Nephron (organoid): ENCODE results near the gene STEAP1B.

ENCODE experiments used
- H3K27ac Mint-ChIP-seq, 3 experiments: 2 replicates each; pipeline ENCODE4 v1.8.0; 2020; ENCODE audit warnings: mixed read lengths in 3 of 3, mild to moderate bottlenecking in 2 of 3, moderate library complexity in 1 of 3
- H3K27me3 Mint-ChIP-seq: 2 replicates; pipeline ENCODE4 v1.8.0; 2021; ENCODE audit warnings: low read depth, mild to moderate bottlenecking, moderate library complexity, mixed read lengths
- H3K36me3 Mint-ChIP-seq: 2 replicates; pipeline ENCODE4 v1.8.0; 2020; ENCODE audit warnings: low read depth, mixed read lengths
- H3K4me1 Mint-ChIP-seq: 2 replicates; pipeline ENCODE4 v1.8.0; 2020; ENCODE audit warnings: mixed read lengths
- H3K4me3 Mint-ChIP-seq, 3 experiments: 2 replicates each; pipeline ENCODE4 v1.8.0; 2020; ENCODE audit warnings: mild to moderate bottlenecking in 3 of 3, mixed read lengths in 3 of 3, moderate library complexity in 2 of 3
- H3K9me3 Mint-ChIP-seq: 2 replicates; pipeline ENCODE4 v1.8.0; 2020; ENCODE audit warnings: mixed read lengths
- CTCF ChIP-seq, 3 experiments: fragments of 200-600 bp; sonication (generic); IDR thresholded peaks; one replicate each; pipeline ENCODE4 v1.5.0; 2021; ENCODE audit warnings: antibody characterized with exemption in 3 of 3; ENCODE audit not compliant: unreplicated experiment in 3 of 3

The STEAP1B gene

GRCh38 chr7:22386206-22386858 is 113.7 kb downstream of the STEAP1B start:
- H3K4me1 Mint-ChIP-seq = peaks cover 6% of the 10 kb centered on the region
- no peak for TF ChIP-seq CTCF (IDR thresholded peaks at IDR 0.05; ENCODE audit: unreplicated experiment in 3 of 3)
- no peaks in the 10 kb centered on the region for H3K27me3 Mint-ChIP-seq
- no peaks in the 10 kb centered on the region for H3K36me3 Mint-ChIP-seq
- H3K4me3 Mint-ChIP-seq = no peak overlapping the region
- no peaks in the 10 kb centered on the region for H3K9me3 Mint-ChIP-seq
- no peak overlapping the region for H3K27ac Mint-ChIP-seq

GRCh38 chr7:22385326-22385725 is 114.7 kb downstream of the STEAP1B start:
- H3K4me3 Mint-ChIP-seq = no peak overlapping the region
- H3K4me1 Mint-ChIP-seq = peaks cover 6% of the 10 kb centered on the region
- H3K27ac Mint-ChIP-seq = no peak overlapping the region
- no peaks in the 10 kb centered on the region for H3K9me3 Mint-ChIP-seq
- no peak for TF ChIP-seq CTCF (IDR thresholded peaks at IDR 0.05; ENCODE audit: unreplicated experiment in 3 of 3)
- H3K27me3 Mint-ChIP-seq = no peaks in the 10 kb centered on the region
- no peaks in the 10 kb centered on the region for H3K36me3 Mint-ChIP-seq

- H3K36me3 Mint-ChIP-seq = no peaks in the 10 kb centered on the region
- H3K4me1 Mint-ChIP-seq = peaks cover 6% of the 10 kb centered on the region
- no peak overlapping the region for H3K27ac Mint-ChIP-seq
- peaks cover 4% of the 10 kb centered on the region for H3K27me3 Mint-ChIP-seq
- TF ChIP-seq CTCF (IDR thresholded peaks at IDR 0.05; ENCODE audit: unreplicated experiment in 3 of 3) = no peak
- H3K4me3 Mint-ChIP-seq = no peak overlapping the region
- no peaks in the 10 kb centered on the region for H3K9me3 Mint-ChIP-seq
These were observed 119.7 kb downstream of the STEAP1B start for GRCh38 chr7:22380333-22380732.

- Mint-ChIP-seq H3K9me3 (no peaks in the 10 kb centered on the region), H3K4me1 (peaks cover 17% of the 10 kb centered on the region), H3K27me3 (peaks cover 4% of the 10 kb centered on the region), H3K4me3 (no peak overlapping the region), H3K27ac (no peak overlapping the region), H3K36me3 (no peaks in the 10 kb centered on the region)
- no peak for TF ChIP-seq CTCF (IDR thresholded peaks at IDR 0.05; ENCODE audit: unreplicated experiment in 3 of 3)
These were observed 121.6 kb downstream of the STEAP1B start for GRCh38 chr7:22378199-22378980.

GRCh38 chr7:22377703-22378102 is 122.3 kb downstream of the STEAP1B start:
- no peak overlapping the region for H3K4me3 Mint-ChIP-seq
- no peaks in the 10 kb centered on the region for H3K9me3 Mint-ChIP-seq
- H3K36me3 Mint-ChIP-seq = no peaks in the 10 kb centered on the region
- H3K27ac Mint-ChIP-seq = peak overlapping the region in 1 of 3 experiments; percentile 31
- TF ChIP-seq CTCF (IDR thresholded peaks at IDR 0.05; ENCODE audit: unreplicated experiment in 3 of 3) = no peak
- H3K27me3 Mint-ChIP-seq = peaks cover 4% of the 10 kb centered on the region
- peaks cover 22% of the 10 kb centered on the region for H3K4me1 Mint-ChIP-seq
